HT-29 (cell line): Measurements from ENCODE around the gene YIPF5. TPM values are rescaled to one million over a fixed set of nuclear protein-coding genes. Genes with fewer than 3 reads are reported as not detected.
A peak's percentile ranks its signal among the peaks of the same experiment; 100 is the strongest.

Source experiments
- DNase-seq: peaks from one replicate; pipeline ENCODE4 v3.0.0-alpha.2; 2015; ENCODE audit warnings: low spot score
- total RNA-seq: library from RNA; depleted of rRNA; stranded (reverse); fragments of >200 nt; shearing (Covaris generic); gene quantifications from 2 replicates; pipeline ENCODE4 v1.2.3, GENCODE V29; 2014; rRNA removed

YIPF5 gene
- 13.7 and 21.8 TPM in 2 replicates for total RNA-seq

DNA sequence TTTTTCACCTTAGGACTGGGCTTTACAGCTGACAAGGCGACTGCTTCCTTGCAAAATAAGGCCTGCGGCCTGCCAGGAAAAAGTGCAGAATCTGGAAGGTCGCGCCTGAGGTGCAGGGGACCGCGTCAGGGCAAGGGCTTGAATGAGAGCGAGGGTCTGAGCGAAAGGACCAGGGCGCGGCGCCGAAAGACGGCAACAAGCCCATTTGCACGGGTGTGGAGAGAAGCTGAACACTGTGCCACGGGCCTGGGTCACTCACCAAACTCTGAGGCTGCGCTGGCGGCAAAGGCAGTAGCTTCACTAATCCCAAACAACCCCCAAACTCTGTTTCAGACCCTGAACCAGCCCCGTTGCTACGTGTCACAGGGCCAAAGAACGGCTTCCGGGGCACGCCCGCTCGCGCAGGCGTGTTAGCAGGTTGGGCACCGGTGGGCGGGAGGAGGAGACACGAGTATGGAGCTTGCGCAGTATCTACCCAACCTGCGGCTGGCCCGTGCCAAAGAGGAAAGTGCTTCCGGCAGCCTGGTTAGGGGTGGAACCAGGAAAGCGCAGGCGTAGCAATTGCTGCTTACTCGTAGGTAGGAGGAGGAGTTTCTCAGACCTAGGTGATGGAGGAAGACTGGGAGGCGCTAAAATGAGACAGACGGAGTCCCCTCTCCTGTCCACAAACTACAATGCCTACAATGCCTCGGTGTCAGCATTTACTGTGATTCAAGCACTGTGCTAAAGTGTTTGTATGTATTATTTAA is at the start of gene YIPF5, which contains the start of gene KCTD16:
Gene YIPF5, minus strand, starts transcription at position 384 of the 749 bp plus-strand sequence. CDS start 704 bp downstream, outside the sequence.
Gene KCTD16, plus strand, starts transcription at position 598 of the 749 bp plus-strand sequence.
- DNase-seq, result peak; percentile 96

DNA sequence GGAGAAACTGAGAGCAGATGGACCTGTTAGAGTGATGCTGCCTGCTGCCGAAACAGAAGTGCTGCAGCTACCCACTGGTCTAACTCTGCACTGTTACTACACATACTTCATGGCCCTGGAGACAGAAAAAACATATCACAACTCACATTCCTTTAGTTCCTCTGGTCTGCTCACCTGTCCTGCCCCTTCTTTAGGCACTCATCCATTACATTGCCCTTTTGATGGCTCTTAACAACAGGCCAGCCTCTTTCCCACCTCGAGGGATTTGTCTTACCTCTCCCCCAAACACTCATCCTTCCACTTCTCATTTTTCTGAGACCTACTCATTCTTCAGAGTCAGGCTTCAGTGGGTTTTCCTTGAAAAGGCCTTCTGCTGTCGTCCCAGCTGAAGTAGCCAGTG is 49.4 kb upstream of the YIPF5 start:
- DNase-seq, result no peak

DNA sequence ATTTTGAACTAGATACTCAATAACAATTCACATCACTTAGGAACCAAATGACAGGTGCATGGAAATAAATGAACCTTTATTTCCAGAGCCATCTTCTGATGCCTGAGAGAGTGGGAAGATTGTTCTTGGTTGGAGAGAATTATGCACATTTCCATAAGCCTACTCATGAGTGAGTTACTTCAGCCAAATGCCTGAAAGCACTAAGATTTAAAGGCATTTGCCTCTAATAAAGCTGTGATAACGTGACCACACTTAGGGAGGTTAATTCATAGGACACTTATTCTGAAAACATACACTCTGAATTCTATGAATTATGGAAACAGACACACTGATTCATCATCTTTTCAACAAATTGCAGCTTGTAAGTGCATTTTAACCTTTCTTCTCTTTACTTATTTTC is 40.2 kb upstream of the YIPF5 start:
- DNase-seq, result no peak

DNA sequence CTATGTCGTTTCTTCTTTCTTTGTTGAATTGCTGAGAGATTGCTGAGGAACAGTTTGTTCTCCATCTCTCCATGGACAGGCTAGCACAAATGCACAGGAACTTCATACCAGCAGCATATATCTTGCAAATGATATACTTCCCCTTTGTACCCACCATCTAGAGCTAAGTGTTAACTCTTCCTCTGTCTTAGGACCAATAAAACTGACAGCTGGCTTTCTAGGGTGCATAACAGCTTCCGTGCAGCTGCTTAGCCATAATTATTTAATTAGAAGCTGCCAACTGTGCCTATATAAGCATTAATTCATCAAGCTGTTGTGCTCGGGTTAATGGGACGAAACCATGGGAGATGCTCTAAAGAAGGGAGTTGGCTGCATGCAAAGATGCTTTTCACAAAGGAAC is 38.9 kb upstream of the YIPF5 start:
- no peak for DNase-seq

DNA sequence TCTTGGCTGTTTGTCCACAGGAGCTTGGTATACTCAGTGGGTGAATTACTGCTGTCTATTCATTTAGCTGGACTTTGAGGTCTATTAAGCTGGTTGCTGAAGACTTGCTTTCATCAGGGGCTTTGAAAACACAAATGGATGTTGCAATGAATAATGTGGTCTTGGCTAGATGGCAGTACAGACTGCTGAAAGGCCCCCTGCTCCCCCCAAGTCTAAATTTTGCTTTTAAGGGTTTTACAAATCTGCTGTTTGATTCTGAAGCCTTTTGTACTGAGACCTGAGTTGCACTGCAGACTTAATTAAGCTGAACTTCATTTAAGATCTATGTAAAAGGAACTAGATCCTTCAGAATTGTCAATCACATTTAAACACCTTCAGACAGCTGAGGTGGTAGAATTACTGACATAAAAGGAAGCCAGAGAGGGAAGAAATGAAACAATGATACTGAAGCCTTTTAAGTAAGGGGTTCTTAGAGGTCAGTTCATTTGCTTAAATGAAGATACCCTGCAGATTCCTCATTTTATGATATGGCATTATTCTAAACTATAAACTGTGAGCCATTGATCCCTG is 37.5 kb upstream of the YIPF5 start:
- no peak for DNase-seq

DNA sequence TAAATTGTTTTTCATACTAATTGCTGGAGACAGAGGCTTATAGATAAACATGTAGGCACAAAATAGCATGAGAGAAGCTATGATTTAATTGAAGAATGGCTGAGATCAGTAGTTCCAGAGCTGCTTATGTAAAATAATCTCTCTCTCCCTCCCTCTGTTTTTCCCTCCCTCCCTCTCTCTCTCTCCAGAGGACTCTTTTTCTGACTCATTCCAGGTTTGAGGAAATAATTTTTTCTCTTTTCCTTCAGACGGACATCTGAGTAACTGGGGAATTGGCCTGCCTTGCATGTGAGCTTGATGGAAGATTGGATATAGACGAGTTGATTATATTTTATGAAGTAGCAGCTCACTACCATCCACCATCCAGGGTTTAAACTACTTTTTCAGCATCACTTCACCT is 35.7 kb upstream of the YIPF5 start:
- no peak for DNase-seq

DNA sequence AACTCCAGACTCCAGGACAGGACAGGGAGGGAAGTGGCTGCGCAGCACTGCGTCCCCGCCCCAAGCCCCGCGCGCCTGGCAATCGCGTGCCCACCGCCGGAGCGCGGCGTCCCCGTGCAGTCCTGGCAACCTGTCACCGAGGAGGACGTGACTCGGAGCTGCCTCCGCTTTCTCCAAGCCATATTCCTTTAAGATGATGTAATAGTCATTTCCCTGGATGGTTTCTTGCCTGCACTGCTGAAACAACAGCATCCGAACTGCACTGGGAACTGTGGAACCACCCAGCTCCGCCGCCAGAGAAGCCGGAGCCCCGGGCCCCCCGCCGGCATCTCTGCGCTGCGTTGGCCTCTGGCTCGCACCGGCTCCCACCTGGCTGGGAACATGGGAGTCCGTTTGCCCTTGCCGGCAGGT is 34.7 kb upstream of the YIPF5 start:
- DNase-seq, result no peak

DNA sequence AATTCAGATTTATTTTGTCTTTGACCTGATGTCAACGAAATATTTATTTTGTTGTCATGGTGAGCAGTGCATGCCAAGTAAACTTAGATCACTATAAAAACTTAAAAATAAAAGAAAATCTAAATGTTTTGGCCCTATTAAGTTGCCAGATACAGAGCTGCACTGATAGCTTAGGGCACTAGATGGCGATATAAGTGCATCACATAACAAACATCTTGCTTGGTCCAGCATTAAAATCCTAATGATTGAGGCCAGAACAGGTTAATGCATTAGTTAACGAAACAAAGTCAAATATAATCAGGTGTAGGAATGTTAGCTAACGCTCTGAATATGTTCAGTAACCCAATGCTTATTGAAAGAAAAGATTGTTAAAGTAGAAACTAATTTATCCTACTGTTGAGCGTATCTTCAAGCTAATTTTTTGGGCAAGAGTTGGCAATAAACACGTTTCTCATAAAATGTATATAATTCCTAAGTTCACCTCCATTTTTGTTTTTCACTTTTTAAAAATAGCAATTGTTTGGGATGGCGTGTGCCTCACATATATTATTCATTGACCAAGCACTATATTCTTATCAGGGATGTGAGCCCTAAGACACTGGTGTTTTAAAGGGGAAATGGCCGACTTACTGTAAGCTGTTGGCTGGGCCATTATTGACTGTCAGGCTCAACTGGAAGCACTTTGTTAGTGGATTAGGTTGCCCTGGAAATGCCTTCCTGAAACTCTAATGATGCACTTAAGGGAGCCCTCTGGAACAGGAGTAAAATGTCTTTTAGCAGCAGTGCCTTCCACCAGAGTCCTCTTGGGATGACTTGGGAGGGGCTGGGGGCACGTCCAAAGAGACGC is 33.5 kb upstream of the YIPF5 start:
- DNase-seq, result peak; percentile 80

DNA sequence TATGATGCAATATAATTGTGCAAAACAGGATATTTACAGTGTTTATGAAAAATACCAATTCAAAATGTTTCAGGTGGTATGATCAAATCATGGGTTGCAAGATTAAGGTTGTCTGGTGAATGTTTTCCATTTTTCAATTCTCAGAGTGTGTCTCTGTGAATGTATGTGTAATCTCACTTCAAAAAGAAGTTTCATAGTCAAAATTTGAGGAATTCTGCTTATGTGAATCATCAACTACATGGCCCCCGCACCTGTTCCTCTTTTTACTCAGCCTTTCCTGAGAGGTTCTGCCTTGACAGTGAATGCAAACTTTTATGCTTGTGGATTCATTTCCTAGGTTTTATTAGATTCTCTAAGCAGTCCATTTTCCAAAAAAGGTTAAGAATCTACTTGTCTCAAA is 32.3 kb upstream of the YIPF5 start:
- no peak for DNase-seq

DNA sequence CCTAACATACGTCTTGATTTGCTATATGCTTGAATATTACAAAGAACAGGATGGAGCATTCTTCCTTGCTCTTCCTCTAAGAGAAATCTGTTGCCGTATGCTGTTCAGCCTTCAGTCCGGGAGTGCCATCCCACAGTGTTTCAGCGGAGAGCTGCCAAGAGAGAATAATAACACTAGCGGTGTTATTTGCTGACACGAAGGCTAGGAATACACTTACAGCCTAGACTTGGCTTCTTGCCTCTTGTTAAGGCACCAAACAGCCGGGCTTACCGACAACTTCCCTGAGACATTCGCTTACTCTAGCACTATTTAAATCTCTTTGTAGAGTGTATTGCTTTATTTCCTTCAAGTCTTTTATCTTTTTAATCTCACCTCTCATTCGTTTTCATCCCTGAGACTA is 31.6 kb upstream of the YIPF5 start:
- DNase-seq, result no peak

DNA sequence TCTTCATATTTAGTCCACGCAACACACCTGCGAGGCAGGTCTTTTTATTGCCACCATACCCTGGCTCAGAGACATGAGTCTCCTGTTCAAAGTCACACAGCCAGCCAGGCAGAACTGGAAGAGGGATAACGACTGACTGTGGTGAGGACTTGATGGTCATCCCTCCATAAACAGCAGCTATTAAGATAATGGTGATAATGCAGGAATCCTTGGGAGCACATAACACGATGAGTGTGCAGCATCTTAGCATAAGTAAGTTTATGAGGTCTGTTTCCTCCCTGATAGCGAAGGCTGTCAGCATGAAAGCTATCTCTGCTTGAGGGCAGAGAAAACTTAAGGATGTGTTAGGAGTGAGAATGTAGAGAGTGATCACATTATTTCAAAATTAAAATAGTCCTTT is 31.1 kb upstream of the YIPF5 start:
- no peak for DNase-seq

DNA sequence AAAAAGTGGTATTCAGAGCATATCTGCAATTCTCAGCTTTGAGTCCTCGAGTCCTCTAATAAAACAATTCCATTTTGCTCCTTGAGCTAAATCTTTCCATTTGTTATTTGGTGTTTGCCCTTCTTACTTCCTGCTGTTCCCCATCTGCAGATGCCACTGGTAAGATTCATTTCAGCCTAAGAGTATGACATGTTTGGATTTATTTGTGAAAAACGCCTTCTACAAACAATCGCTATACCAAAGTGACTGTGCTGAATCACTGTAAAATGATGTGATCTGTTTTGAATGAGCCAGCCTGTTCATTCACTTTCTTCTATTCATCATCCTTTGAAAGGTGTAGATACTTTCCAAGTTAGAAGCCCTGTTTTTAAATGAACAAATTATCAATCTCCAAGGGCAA is 27.9 kb upstream of the YIPF5 start:
- DNase-seq, result no peak

DNA sequence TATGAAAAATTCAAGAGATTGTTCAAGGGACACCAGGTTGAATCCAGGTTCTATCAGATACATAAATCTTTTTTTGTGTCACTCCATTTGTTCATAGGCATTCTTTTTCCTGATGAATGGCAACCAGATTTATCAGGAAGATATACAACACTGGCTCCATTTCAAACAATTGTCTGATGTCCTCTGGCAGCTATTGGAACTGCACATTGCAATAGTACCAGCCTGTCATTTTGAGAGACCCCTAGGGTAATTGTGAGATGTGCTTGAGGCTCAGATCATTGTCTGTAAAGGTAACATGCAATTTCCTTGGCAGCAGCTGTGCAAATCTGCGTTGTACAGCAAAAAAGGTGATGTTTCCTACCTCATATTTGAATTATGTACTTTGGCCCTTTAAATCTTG is 26.2 kb upstream of the YIPF5 start:
- DNase-seq, result no peak

DNA sequence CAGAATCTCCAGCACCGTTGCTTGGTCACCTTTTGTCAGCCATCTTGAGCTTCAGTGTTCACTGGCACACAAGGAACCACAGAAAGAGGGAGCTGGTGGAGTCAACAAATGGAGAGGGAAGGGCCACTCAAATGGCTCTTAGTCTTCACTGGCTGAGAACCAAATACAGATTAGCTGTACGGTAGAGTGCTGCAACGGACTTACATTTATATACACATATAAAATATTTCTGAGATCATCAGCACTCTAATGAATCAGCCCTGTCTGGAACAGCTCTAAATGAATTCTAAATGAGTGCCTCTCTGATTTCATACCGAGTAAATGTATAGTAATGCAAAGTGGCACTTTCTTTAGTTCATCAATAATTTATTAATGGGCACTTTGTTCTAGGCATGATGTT is 25.0 kb upstream of the YIPF5 start:
- DNase-seq, result no peak

DNA sequence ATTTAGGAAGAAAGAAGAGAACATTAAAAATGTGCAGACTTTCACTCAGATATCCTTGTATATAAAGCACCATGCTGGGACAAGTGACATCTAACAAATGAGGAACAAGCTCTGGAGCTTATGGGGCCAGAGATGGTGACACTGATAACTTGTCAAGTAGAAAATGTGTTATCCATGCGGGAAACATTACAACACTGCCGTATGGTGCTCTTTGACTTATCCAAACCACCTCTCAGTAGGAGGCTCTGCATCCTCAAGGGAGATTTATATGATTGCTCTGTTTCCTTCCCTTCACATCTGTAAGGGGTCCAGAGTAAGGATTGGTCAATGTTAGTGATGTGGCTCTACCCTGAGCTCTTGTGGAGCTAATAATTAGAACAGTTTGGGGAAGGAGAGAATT is 23.7 kb upstream of the YIPF5 start:
- no peak for DNase-seq

DNA sequence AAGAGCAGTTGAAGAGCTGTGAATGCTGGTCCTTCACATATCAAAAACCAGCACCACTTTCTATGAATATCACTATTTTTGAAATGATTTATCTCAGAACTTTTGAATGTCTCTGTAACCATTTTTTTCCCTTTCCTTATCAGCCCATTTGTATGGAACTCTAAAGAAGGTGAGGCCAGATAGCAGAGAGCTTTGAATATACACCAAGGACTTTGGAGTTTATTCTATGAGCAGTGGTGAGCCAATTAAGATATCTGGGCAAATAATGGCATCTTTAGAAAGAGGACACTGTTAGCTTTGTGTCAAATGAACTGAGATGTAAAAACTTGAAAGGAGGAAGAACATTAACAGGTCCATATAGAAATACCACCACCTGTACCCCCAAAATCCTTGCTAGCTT is 22.2 kb upstream of the YIPF5 start:
- DNase-seq, result no peak

DNA sequence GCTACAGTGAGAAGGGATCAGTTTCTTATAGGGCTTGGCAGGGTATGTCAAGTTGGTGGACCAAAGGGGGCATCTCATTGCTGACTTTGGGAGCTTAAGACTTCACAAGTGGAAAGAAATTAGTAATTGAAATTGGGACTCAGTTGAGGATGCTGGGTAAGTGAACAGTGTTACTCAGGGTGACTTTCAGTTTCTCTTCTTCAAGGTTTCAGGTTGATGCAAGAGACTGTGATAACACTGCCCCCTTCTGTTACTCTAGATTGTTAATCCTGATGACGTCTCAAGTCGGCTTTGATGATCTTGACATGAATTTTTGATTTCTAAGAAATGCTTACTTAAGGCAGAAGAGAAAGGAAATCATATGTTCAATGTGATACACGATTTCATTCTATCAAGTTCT is 21.5 kb upstream of the YIPF5 start:
- peak; percentile 36 for DNase-seq

DNA sequence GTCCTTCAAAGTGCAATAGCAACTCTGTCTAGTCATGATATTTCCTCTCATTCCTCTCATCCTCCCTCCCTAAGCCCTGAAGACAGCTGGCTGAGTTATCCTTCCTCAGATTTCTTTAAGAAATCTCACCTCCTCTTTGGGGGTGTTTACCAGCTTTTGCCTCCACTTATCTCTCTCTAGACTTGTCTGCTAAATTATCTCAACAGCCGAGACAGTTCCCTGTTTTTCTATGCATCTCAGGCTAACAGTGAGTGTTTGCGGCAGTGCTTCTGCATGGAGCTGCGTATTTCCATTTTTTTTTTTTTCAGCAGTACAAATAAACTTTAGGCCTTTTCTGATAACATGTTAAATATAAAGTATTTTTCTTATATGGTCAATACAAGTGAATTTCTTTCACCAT is 21.1 kb upstream of the YIPF5 start:
- DNase-seq, result no peak

DNA sequence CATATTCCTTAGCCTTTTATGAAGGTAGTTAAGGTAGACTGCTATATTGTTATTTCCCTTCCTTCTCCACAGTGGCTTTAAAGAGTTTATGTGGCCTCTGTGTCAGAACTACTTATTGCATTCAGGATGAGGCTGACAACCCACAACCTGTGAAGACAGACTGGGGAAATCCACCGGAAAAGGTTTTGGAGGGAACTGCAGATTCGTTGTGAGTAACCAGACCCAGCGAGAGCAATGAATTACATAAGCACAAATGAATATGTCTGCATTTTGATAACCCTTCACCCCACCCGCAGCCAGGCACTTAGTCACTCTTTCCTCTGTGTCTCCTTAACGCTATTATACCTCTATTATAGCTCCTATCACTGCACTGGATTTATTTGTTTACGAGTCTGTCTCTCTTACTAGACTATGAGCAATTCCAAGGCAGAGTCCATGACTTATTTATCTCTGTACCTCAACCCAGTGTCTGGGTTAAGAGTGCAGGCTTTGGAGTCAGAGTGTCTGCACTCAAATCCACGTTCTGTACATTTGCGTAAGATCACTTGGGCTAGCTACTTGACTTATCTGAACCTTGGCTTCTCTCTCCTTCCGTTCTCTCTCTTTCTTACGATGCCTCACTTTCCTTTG is 19.5 kb upstream of the YIPF5 start:
- no peak for DNase-seq

DNA sequence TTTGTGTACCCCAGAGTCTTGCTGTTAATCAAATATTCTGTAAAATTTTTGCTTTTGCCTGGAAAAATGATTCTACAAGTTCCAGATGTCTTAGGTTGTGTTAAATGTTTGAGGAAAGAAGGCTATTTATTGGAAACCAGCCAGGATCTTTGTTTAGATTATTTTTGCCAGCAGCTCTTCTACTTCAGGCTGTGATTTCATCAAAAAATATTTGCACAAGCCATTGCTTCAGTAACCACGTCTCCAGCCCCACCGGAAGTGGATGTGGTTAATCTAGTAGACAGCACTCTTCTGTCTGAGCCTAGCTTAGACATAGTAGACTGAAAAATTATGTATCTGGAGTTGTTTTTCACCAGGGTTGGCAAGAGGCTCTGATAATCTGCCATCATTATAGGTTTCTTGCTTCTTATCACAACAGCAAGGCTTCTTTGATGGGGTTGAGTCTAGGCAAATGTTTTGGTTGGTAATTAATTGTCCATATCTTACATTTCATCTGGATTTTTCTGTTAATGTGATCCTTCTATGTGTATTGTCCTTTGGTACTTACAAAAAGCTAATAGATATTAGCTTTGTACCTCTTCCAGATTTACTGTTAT is 17.3 kb upstream of the YIPF5 start:
- peak; percentile 35 for DNase-seq

DNA sequence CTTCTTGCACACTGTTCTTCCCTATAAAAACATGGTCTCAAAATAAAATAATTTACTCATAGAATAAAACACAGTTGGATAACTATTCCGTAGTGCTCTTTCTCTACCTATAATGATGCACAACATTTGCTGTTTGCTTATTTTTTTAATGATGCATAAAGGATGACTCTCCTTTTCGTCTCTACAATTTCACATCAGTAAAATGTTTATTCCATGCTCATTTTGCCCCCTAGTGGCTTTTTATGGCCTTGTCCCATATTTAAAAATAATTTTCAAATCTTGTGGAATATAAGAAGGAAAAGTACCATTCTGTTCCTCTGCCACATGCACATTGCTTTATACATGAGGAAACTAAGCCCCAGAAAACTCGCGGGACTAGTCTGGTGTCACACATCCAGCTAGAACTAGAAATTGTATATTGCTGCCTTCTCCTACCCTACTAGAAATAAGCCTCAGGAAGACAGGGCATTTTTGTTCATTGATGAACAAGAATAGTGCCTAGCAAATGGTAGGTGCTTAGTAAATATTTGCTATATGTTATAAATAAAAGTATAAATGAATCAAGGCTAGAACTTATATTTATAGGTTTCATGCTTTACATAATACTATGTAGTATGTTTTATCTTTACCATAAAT is 12.9 kb upstream of the YIPF5 start:
- DNase-seq, result peak; percentile 30
